HG03159 (cell line): Measurements from ENCODE around the gene NUDT1.
A peak's percentile ranks its signal among the peaks of the same experiment; 100 is the strongest.

ENCODE experiments used
- ATAC-seq: cut with Tn5 transposase; IDR thresholded peaks from one replicate; pipeline ENCODE4 v1.9.1; 2021; ENCODE audit warnings: mild to moderate bottlenecking, moderate library complexity; ENCODE audit not compliant: unreplicated experiment

NUDT1 gene

DNA sequence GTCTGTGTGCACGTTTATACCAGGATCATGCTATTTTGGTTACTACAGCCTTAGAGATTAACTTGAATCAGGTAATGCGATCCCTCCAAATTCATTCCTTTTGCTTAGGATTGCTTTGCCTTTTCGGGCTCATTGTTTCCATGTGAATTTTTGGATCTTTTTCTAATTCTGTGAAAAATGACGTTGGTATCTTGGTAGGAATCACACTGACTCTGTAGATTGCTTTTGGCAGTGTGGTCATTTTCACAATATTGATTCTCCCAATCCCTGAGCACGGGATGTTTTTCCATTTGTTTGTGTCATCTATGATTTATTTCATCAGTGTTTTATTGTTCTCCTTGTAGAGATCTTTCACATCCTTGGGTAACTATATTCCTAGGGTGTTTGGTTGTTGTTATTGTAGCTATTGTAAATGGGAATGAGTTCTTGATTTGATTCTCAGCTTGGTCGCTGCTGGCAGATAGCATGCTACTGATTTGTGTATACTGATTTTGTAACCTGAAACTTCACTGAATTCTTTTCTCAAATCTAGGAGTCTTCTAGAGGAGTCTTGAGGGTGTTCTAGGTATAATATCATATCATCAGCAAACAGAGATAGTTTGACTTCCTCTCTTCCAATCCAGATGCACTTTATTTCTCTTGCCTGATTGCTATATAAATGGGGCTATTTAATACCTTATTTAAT, 54.1 kb downstream of the NUDT1 start:
- no peak for ATAC-seq

DNA sequence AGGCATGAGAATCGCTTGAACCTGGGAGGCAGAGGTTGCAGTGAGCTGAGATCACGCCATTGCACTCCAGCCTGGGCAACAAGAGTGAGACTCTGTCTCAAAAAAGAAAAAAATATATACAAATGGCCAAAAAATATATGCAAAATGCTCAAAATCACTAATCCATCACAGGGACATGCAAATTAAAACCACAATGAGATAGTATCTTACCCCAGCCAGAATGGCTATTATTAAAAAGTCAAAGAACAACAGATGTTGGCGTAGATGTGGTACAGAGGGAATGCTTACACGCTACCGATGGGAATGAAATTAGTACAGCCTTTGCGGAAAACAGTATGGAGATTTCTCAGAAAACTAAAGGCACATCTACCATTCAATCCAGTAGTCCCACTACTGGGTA, 54.8 kb downstream of the NUDT1 start:
- ATAC-seq: no peak

- ATAC-seq: peak; percentile 44
Measured at GRCh38 chr7:2299131-2299829, 57.3 kb downstream of the NUDT1 start.

DNA sequence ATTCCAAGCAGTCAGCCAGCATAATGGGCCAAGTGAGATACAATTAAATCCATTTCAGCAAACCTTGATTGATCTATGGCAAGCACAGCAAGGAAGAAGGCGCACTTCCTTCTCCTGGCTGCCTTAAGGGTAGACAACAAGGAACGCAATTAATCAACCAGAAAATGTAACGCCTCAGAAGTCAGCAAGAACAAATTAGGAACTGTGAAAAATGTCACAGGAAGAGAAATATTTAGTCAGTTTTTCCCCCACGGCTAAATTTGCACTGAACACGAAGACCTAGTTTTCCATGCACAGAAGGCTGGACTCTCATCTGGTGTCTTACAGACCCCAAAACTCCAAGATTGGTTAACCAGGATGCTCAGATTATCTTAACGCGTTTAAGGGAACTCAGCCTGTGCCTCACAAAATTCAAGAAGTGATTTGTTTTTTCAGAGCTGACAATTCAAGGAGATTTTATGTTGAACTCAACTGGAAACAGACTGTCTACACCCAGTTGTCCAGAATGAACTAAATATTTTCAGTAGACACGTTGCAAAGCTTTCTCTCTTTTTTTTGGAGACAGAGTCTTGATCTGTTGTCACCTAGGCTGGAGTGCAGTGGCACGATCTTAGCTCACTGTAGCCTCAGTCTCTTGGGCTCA, 58.0 kb downstream of the NUDT1 start:
- ATAC-seq: no peak
